Panc1 (cell line): Measurements from ENCODE around the gene ALPK1.

Experiments used
- POLR2AphosphoS5 ChIP-seq: IDR thresholded peaks from 2 replicates; pipeline ENCODE4 v1.6.1; 2012; ENCODE audit warnings: mild to moderate bottlenecking, low read depth, low read length, moderate library complexity
- SIN3A ChIP-seq: IDR thresholded peaks from 2 replicates; pipeline ENCODE4 v1.6.1; 2012; ENCODE audit warnings: low read depth, mild to moderate bottlenecking, low read length, moderate library complexity, borderline replicate concordance; ENCODE audit not compliant: insufficient read depth
- TF ChIP-seq, protein P1 (sequence below): fragments of 450-650 bp; IDR thresholded peaks from 2 replicates; pipeline ENCODE4 v1.5.1; 2017; ENCODE audit warnings: mild to moderate bottlenecking
- TF ChIP-seq, protein P2 (sequence below), 2 experiments: IDR thresholded peaks; 2 replicates each; pipeline ENCODE4 v1.6.1; 2011 to 2012; ENCODE audit warnings: low read depth in 2 of 2, control low read depth in 1 of 2, low read length in 1 of 2, mild to moderate bottlenecking in 1 of 2, moderate library complexity in 1 of 2; ENCODE audit not compliant: insufficient read depth in 1 of 2

DNA sequence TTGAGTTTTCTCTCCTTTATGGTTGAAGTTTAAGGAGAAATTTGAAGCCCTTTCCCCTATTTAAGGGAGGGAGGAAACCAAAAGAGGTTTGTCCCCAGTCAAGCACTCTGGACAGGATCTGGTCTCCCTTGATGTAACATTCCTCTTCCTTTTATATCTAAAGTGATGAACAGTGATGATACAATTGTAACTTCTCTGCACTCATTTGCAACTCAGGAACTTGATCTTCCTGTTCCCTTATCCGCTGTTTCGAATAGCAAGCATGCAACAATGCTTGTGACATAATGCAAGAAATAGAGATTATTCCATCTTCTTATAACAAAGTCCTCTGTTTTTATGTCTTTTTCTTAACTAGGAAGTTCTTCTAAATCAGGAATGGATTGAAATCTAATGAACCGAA, 18.3 kb downstream of the ALPK1 start:
- TF ChIP-seq, protein P1, sequence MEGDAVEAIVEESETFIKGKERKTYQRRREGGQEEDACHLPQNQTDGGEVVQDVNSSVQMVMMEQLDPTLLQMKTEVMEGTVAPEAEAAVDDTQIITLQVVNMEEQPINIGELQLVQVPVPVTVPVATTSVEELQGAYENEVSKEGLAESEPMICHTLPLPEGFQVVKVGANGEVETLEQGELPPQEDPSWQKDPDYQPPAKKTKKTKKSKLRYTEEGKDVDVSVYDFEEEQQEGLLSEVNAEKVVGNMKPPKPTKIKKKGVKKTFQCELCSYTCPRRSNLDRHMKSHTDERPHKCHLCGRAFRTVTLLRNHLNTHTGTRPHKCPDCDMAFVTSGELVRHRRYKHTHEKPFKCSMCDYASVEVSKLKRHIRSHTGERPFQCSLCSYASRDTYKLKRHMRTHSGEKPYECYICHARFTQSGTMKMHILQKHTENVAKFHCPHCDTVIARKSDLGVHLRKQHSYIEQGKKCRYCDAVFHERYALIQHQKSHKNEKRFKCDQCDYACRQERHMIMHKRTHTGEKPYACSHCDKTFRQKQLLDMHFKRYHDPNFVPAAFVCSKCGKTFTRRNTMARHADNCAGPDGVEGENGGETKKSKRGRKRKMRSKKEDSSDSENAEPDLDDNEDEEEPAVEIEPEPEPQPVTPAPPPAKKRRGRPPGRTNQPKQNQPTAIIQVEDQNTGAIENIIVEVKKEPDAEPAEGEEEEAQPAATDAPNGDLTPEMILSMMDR: no peak
- TF ChIP-seq POLR2AphosphoS5 (no peak), SIN3A (no peak)
- TF ChIP-seq, protein P2, sequence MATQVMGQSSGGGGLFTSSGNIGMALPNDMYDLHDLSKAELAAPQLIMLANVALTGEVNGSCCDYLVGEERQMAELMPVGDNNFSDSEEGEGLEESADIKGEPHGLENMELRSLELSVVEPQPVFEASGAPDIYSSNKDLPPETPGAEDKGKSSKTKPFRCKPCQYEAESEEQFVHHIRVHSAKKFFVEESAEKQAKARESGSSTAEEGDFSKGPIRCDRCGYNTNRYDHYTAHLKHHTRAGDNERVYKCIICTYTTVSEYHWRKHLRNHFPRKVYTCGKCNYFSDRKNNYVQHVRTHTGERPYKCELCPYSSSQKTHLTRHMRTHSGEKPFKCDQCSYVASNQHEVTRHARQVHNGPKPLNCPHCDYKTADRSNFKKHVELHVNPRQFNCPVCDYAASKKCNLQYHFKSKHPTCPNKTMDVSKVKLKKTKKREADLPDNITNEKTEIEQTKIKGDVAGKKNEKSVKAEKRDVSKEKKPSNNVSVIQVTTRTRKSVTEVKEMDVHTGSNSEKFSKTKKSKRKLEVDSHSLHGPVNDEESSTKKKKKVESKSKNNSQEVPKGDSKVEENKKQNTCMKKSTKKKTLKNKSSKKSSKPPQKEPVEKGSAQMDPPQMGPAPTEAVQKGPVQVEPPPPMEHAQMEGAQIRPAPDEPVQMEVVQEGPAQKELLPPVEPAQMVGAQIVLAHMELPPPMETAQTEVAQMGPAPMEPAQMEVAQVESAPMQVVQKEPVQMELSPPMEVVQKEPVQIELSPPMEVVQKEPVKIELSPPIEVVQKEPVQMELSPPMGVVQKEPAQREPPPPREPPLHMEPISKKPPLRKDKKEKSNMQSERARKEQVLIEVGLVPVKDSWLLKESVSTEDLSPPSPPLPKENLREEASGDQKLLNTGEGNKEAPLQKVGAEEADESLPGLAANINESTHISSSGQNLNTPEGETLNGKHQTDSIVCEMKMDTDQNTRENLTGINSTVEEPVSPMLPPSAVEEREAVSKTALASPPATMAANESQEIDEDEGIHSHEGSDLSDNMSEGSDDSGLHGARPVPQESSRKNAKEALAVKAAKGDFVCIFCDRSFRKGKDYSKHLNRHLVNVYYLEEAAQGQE (IDR thresholded peaks at IDR 0.05; ENCODE audit: insufficient read depth in 1 of 2, low read depth in 2 of 2, low read length in 1 of 2): no peak
